HUES6 (cell line): ENCODE results near the gene SNX32.

Experiments
- H3K27ac ChIP-seq: 2 replicates; pipeline ENCODE4 v1.7.0; 2013; ENCODE audit warnings: low read depth, mild to moderate bottlenecking, low read length, inconsistent platforms
- H3K27me3 ChIP-seq: 2 replicates; pipeline ENCODE4 v1.6.1; 2013; ENCODE audit warnings: low read length; ENCODE audit not compliant: control insufficient read depth, insufficient read depth
- H3K36me3 ChIP-seq: 2 replicates; pipeline ENCODE4 v1.6.1; 2013; ENCODE audit warnings: low read length; ENCODE audit not compliant: control insufficient read depth, insufficient read depth
- H3K4me1 ChIP-seq: 2 replicates; pipeline ENCODE4 v1.6.1; 2013; ENCODE audit warnings: low read length; ENCODE audit not compliant: control insufficient read depth, insufficient read depth
- H3K4me3 ChIP-seq: 2 replicates; pipeline ENCODE4 v1.5.1; 2013; ENCODE audit warnings: low read depth, low read length
- H3K9ac ChIP-seq: one replicate; pipeline ENCODE4 v1.6.1; 2013; ENCODE audit warnings: mild to moderate bottlenecking, low read length
- H3K9me3 ChIP-seq: 2 replicates; pipeline ENCODE4 v1.6.1; 2013; ENCODE audit warnings: low read depth, low read length; ENCODE audit not compliant: control insufficient read depth, insufficient read depth

SNX32 gene

GRCh38 chr11:65833297-65834030 is at the start of gene SNX32:
TSS of gene SNX32 (plus strand) at chr11:65833963. CDS start at chr11:65834066, 103 bp downstream.
- H3K9ac ChIP-seq = peak within 1 kb of the TSS; percentile 84
- H3K27ac ChIP-seq = peak within 1 kb of the TSS; percentile 75
- peaks cover 11% of the 10 kb centered on the region for H3K4me1 ChIP-seq
- H3K36me3 ChIP-seq = no peaks in the 10 kb centered on the region
- peaks cover 9% of the 10 kb centered on the region for H3K27me3 ChIP-seq
- peak within 1 kb of the TSS; percentile 67 for H3K4me3 ChIP-seq
- H3K9me3 ChIP-seq = no peaks in the 10 kb centered on the region

- Histone ChIP-seq H3K36me3 (no peaks in the 10 kb centered on the region), H3K9me3 (no peaks in the 10 kb centered on the region), H3K27ac (no peak overlapping the region), H3K27me3 (peaks cover 75% of the 10 kb centered on the region), H3K4me3 (peak overlapping the region; percentile 47; the same call in 1 of the 2 replicates), H3K9ac (no peak overlapping the region), H3K4me1 (peaks cover 34% of the 10 kb centered on the region)
These were observed 48.3 kb upstream of the SNX32 start for GRCh38 chr11:65785319-65786007.

GRCh38 chr11:65786008-65786785 is 47.6 kb upstream of the SNX32 start:
- H3K4me1 ChIP-seq = peaks cover 39% of the 10 kb centered on the region
- H3K36me3 ChIP-seq = no peaks in the 10 kb centered on the region
- no peak overlapping the region for H3K9ac ChIP-seq
- no peak overlapping the region for H3K27ac ChIP-seq
- peak overlapping the region; percentile 47 for H3K4me3 ChIP-seq
- H3K9me3 ChIP-seq = no peaks in the 10 kb centered on the region
- peaks cover 75% of the 10 kb centered on the region for H3K27me3 ChIP-seq

- Histone ChIP-seq H3K27me3 (peaks cover 68% of the 10 kb centered on the region), H3K9ac (peak within 1 kb of the TSS; percentile 62), H3K4me1 (peaks cover 37% of the 10 kb centered on the region), H3K4me3 (peak within 1 kb of the TSS; percentile 75), H3K36me3 (no peaks in the 10 kb centered on the region), H3K27ac (no peak within 1 kb of the TSS; the same call in 1 of the 2 replicates), H3K9me3 (no peaks in the 10 kb centered on the region)
These were observed 46.8 kb upstream of the SNX32 start, which contains the start of gene OVOL1 for GRCh38 chr11:65786786-65787636. TSS of gene OVOL1 (plus strand) at chr11:65787063. CDS start at chr11:65787374, 311 bp downstream.

- Histone ChIP-seq H3K4me1 (peaks cover 37% of the 10 kb centered on the region), H3K27me3 (peaks cover 59% of the 10 kb centered on the region), H3K4me3 (peak overlapping the region; percentile 75), H3K9me3 (no peaks in the 10 kb centered on the region), H3K27ac (no peak overlapping the region; the same call in 1 of the 2 replicates), H3K36me3 (no peaks in the 10 kb centered on the region), H3K9ac (peak overlapping the region; percentile 62)
These were observed 45.8 kb upstream of the SNX32 start for GRCh38 chr11:65787649-65788622.

GRCh38 chr11:65788821-65789220 is 44.9 kb upstream of the SNX32 start:
- Histone ChIP-seq H3K4me3 (peak overlapping the region; percentile 75), H3K27ac (no peak overlapping the region), H3K4me1 (peaks cover 41% of the 10 kb centered on the region), H3K27me3 (peaks cover 54% of the 10 kb centered on the region), H3K9ac (peak overlapping the region; percentile 34), H3K9me3 (no peaks in the 10 kb centered on the region), H3K36me3 (no peaks in the 10 kb centered on the region)

GRCh38 chr11:65789230-65790103 is 44.3 kb upstream of the SNX32 start:
- H3K4me1 ChIP-seq = peaks cover 34% of the 10 kb centered on the region
- H3K36me3 ChIP-seq = peaks cover 3% of the 10 kb centered on the region
- H3K9me3 ChIP-seq = no peaks in the 10 kb centered on the region
- H3K4me3 ChIP-seq = no peak overlapping the region; the same call in 1 of the 2 replicates
- H3K27me3 ChIP-seq = peaks cover 48% of the 10 kb centered on the region
- H3K27ac ChIP-seq = no peak overlapping the region
- no peak overlapping the region for H3K9ac ChIP-seq

GRCh38 chr11:65790104-65790901 is 43.5 kb upstream of the SNX32 start:
- Histone ChIP-seq H3K9me3 (no peaks in the 10 kb centered on the region), H3K4me1 (peaks cover 34% of the 10 kb centered on the region), H3K36me3 (peaks cover 11% of the 10 kb centered on the region), H3K4me3 (no peak overlapping the region), H3K9ac (no peak overlapping the region), H3K27ac (no peak overlapping the region), H3K27me3 (peaks cover 39% of the 10 kb centered on the region)
